Measurements from ENCODE around the gene CD53.

DNA sequence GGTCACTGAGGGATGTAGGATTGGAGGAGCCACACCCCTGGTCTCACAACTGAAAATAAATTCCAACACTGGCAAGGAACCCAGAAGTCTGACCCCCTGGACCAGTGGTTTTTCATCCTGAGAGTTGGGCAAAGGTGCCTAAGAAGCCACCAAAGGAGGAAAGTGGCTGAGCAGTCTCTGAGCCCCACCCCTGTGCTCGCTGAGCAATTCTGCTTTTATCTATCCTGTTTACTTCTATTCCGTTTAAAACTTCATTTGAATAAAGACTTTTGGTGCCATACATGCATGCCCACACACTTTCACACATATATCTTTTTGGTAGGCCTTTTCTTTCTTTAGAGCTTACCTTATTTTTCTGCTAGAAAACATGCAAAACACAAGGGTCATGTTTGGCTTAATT, 13.9 kb upstream of the CD53 start:
- TF ChIP-seq POLR2AphosphoS5 (IDR thresholded peaks at IDR 0.05; ENCODE audit: low read depth, low read length) (no peak), POLR2A (IDR thresholded peaks at IDR 0.05; ENCODE audit: borderline replicate concordance, extremely low read depth, insufficient read depth, insufficient read length) (no peak), EZH2 (IDR thresholded peaks at IDR 0.05) (no peak), JUND (IDR thresholded peaks at IDR 0.05) (no peak), EZH2phosphoT487 (IDR thresholded peaks at IDR 0.05; ENCODE audit: borderline replicate concordance) (no peak)
- TF ChIP-seq, protein P1, sequence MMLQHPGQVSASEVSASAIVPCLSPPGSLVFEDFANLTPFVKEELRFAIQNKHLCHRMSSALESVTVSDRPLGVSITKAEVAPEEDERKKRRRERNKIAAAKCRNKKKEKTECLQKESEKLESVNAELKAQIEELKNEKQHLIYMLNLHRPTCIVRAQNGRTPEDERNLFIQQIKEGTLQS (IDR thresholded peaks at IDR 0.05) = no peak
- TF ChIP-seq, protein P2, sequence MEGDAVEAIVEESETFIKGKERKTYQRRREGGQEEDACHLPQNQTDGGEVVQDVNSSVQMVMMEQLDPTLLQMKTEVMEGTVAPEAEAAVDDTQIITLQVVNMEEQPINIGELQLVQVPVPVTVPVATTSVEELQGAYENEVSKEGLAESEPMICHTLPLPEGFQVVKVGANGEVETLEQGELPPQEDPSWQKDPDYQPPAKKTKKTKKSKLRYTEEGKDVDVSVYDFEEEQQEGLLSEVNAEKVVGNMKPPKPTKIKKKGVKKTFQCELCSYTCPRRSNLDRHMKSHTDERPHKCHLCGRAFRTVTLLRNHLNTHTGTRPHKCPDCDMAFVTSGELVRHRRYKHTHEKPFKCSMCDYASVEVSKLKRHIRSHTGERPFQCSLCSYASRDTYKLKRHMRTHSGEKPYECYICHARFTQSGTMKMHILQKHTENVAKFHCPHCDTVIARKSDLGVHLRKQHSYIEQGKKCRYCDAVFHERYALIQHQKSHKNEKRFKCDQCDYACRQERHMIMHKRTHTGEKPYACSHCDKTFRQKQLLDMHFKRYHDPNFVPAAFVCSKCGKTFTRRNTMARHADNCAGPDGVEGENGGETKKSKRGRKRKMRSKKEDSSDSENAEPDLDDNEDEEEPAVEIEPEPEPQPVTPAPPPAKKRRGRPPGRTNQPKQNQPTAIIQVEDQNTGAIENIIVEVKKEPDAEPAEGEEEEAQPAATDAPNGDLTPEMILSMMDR (IDR thresholded peaks at IDR 0.05 in 2 of 3, conservative IDR thresholded peaks at IDR 0.05 in 1 of 3; ENCODE audit: borderline replicate concordance in 1 of 3, insufficient read depth in 1 of 3, low read depth in 2 of 3, low read length in 2 of 3) = no peak

Measured in HCT116 (cell line).